ENCODE results near the gene MARK2. TPM values are rescaled to one million over a fixed set of nuclear protein-coding genes. Genes with fewer than 3 reads are reported as not detected.

MARK2 gene
- total RNA-seq, 2 experiments from 2014 or later, result 24.3 to 24.9 TPM

DNA sequence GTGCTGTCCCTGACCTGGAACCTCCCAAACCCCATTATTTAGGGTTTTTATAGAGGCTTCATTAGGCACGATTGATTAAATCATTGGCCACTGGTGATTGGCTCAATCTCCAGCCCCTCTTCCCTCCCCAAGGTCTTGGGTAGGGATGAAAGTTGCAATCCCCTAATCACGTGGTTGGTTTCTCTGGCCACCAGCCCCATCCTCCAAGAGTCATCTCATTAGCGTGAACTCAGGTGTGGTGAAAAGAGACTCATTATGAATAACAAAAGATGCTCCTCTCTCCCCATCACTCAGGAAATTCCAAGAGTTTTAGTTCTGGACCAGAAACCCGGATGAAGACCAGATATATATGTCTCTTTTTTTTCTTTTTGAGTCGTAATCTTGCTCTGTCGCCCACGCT lies 7.6 kb upstream of the MARK2 start:
- DNase-seq (no peak), ATAC-seq (no peak)
- Mint-ChIP-seq H3K4me3 (no peak overlapping the region), H3K4me1 (no peaks in the 10 kb centered on the region), H3K27ac (no peak overlapping the region), H3K36me3 (ENCODE audit: low read depth) (no peaks in the 10 kb centered on the region), H3K9me3 (ENCODE audit: low read depth) (no peaks in the 10 kb centered on the region), H3K27me3 (no peaks in the 10 kb centered on the region)
- CTCF ChIA-PET, result interaction anchor here (0.8 kb wide), 1 partner anchor 858 kb away, joined by 5 read pairs; no protein-coding TSS in a partner anchor
- POLR2A ChIA-PET, result interaction anchor here (0.6 kb wide), 2 partner anchors 383 to 942 kb away, joined by 3 to 4 read pairs; no protein-coding TSS in a partner anchor
- intact Hi-C loops (cut with DNase I, micrococcal nuclease), result no loop called here

DNA sequence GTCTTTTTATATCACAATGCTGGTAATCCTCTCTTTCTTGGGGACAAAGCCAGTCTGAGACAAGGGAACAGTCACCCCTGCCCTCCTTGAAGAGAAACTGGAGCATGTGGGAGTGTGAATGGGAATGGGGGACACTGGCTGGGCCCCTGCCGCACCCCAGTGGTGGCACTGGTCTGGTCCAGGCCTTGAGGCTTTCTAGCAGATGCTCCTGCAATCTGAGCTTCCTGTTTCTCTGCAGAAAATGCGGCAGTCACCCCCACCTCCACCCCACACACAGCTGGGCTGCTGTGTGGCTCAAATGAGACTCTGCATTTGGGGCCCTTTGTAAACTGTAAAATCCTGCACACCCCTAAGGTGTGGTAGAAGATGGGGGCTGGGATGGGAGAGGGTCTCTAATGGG lies 6.6 kb upstream of the MARK2 start:
- DNase-seq, result no peak
- CTCF ChIA-PET, result interaction anchor here (0.8 kb wide), 1 partner anchor 857 kb away, joined by 5 read pairs; no protein-coding TSS in a partner anchor
- H3K36me3 Mint-ChIP-seq (ENCODE audit: low read depth), result no peaks in the 10 kb centered on the region
- intact Hi-C loops (cut with DNase I, micrococcal nuclease), result no loop called here
- no peak for ATAC-seq
- no peak overlapping the region for H3K27ac Mint-ChIP-seq
- H3K4me3 Mint-ChIP-seq, result no peak overlapping the region
- peaks cover 3% of the 10 kb centered on the region for H3K4me1 Mint-ChIP-seq
- POLR2A ChIA-PET, result no interaction called here
- H3K9me3 Mint-ChIP-seq (ENCODE audit: low read depth), result no peaks in the 10 kb centered on the region
- no peaks in the 10 kb centered on the region for H3K27me3 Mint-ChIP-seq

DNA sequence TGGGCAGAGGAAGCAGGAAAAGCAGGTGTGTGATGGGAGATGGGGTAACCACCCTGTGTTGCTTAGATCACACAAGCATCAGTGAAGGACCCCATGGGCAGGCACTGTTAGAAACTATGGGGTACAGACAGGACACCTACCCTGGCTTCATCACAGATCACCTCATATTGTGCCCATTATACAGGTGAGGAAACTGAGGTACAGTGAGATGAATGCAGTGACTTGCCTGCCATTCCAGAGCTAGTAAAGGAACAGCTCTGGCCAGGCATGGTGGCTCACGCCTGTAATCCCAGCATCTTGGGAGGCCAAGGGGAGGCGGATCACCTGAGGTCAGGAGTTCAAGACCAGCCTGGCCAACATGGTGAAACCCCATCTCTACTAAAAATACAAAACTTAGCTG lies 5.9 kb upstream of the MARK2 start:
- intact Hi-C loops (cut with DNase I, micrococcal nuclease), result no loop called here
- POLR2A ChIA-PET, result no interaction called here

DNA sequence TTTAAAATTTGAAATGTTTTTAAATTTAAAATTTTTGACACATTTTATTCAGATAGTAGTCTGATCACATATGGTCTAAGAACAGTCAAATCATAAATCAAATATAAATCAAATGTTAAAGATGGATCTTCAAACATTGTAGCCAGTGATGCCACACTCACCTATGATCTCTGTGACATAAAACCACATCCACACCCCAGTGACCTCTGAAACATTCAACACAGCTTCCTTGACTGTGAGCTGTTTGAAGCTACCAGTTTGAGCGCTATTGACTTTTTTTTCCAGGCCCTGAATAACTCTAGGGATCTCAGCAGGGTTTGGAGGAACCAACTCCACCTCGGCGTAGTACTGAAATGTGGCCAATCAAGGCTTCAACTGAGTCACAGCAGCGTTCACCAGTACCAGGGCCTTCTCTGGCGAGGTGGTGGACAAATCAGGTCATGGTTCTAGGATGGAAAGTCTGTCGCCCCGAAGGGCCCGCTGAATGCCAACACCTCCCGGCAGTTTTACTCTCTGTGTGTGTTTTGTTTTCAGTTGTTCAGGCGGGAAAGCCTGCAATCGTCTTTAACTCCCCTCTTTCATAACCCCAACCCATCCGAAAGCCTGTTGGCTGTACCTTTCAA lies 4.3 kb upstream of the MARK2 start:
- intact Hi-C loops (cut with DNase I, micrococcal nuclease), result loop anchor here (5.0 kb wide), 3 partner anchors 53 to 333 kb away; partner anchors contain the start of genes MACROD1 (in 1 of the 2) and OTUB1 (in 1 of the 2)
- H3K27me3 Mint-ChIP-seq, result no peaks in the 10 kb centered on the region
- peaks cover 14% of the 10 kb centered on the region for H3K4me1 Mint-ChIP-seq
- H3K36me3 Mint-ChIP-seq (ENCODE audit: low read depth), result no peaks in the 10 kb centered on the region
- POLR2A ChIA-PET, result no interaction called here
- H3K27ac Mint-ChIP-seq, result no peak overlapping the region
- no peak for DNase-seq
- ATAC-seq, result no peak
- H3K9me3 Mint-ChIP-seq (ENCODE audit: low read depth), result no peaks in the 10 kb centered on the region
- CTCF ChIA-PET, result interaction anchor here (5.8 kb wide), 1 partner anchor 110 kb away, joined by 72 read pairs; no protein-coding TSS in a partner anchor
- H3K4me3 Mint-ChIP-seq, result no peak overlapping the region

More for the DNA sequence above, 5.9 kb upstream of the MARK2 start:
- DNase-seq, result no peak
- Mint-ChIP-seq H3K4me3 (no peak overlapping the region), H3K9me3 (ENCODE audit: low read depth) (no peaks in the 10 kb centered on the region), H3K27me3 (no peaks in the 10 kb centered on the region), H3K4me1 (peaks cover 10% of the 10 kb centered on the region), H3K27ac (no peak overlapping the region), H3K36me3 (ENCODE audit: low read depth) (no peaks in the 10 kb centered on the region)
- no peak for ATAC-seq
- CTCF ChIA-PET, result interaction anchor here (0.6 to 0.8 kb wide), 2 partner anchors 10 to 15 kb away, joined by 4 to 6 read pairs; no protein-coding TSS in a partner anchor

DNA sequence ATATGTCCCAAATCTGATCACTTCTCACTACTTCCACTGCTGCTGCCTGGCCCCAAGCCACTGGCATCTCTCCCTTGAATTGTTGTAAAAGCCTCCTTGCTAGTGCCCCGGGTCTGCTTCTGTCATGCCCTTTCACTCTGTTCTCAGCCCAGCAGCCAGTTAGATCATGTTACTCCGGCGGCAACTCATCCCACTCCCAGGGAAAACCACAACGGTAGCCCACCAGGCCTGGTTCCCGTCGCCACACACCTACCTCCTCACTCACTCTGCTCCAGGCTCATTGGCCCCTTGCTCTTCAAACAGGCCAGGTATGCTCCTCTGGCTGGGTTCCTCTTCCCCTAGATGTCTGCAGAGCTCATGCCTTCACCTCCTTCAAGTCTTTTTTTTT lies 3.8 kb upstream of the MARK2 start:
- DNase-seq (no peak), ATAC-seq (no peak)
- Mint-ChIP-seq H3K4me3 (no peak overlapping the region), H3K27me3 (no peaks in the 10 kb centered on the region), H3K27ac (no peak overlapping the region), H3K36me3 (ENCODE audit: low read depth) (peaks cover 2% of the 10 kb centered on the region), H3K9me3 (ENCODE audit: low read depth) (no peaks in the 10 kb centered on the region), H3K4me1 (peaks cover 14% of the 10 kb centered on the region)
- intact Hi-C loops (cut with DNase I, micrococcal nuclease), result loop anchor here (5.0 kb wide), 3 partner anchors 52 to 332 kb away; partner anchors contain the start of genes MACROD1 (in 1 of the 2) and OTUB1 (in 1 of the 2)
- CTCF ChIA-PET, result interaction anchor here (0.8 to 5.8 kb wide), 4 partner anchors 9 to 109 kb away, joined by 4 to 72 read pairs (median 4); no protein-coding TSS in a partner anchor
- POLR2A ChIA-PET, result no interaction called here

DNA sequence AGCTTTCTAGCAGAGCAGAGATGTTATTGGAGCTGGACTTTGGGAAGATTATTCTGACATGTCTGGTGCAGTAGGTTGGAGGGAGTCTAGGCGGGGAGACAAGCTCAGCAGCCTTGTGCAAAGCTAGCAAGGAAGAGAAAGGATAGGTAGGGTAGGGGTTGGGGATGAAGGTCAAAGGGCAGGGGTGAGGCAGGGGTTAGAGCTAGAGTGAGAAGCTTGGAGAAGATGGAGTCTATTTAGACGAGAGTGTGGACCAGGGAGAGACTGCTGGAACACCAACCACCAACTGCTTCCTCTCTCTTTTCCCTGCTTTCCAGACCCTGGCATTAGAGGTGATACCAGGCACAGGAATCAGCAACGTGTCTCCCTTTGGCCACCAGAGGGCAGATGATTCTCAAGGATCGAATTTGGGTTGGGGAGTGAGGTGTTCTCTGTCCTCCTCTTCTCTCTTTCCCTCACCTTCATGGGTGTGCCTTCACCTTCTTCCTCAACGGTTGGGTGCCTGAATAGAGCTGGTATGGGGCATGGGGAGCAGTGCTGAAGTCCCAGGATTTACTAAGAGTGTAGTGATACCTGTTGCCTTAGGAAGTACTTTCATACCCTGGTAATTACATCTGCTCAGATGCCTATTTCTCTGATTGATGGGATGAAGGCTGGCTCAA lies 1.8 kb upstream of the MARK2 start:
- ChIA-PET CTCF (interaction anchor here (0.6 to 5.8 kb wide), 35 partner anchors 11 to 367 kb away, joined by 3 to 72 read pairs (median 4); partner anchors contain the start of genes COX8A, NAA40, RCOR2 and SPINDOC), POLR2A (no interaction called here)
- DNase-seq, result peak; percentile 84
- peaks cover 34% of the 10 kb centered on the region for H3K4me1 Mint-ChIP-seq
- no peaks in the 10 kb centered on the region for H3K9me3 Mint-ChIP-seq (ENCODE audit: low read depth)
- no peak overlapping the region for H3K4me3 Mint-ChIP-seq
- ATAC-seq, result no peak
- H3K27me3 Mint-ChIP-seq, result no peaks in the 10 kb centered on the region
- H3K27ac Mint-ChIP-seq, result peak overlapping the region; percentile 73
- intact Hi-C loops (cut with DNase I, micrococcal nuclease), result loop anchor here (1.0 to 5.0 kb wide), 9 partner anchors 50 to 330 kb away; partner anchors contain the start of genes MACROD1 (in 1 of the 2) and OTUB1 (in 1 of the 2)
- H3K36me3 Mint-ChIP-seq (ENCODE audit: low read depth), result peaks cover 8% of the 10 kb centered on the region

DNA sequence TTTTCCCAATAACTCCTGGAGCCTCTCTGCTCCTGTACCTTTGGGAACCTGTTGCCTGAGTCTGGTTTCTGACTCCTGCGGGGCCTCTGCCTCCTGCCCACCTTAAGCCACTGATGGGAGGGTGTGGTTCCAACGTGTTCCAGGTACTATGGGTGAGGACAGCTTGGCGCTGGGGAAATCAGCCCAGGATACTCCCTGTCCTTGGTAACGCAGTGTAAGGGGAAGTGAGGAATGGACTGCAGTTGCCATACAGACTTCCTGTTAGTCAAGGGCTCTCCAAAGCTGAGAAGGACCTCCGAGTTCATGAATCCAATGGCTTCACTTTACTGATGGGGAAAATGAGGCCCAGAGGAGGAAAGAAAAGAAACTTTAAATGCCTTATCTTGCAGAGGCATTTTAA lies 1.2 kb upstream of the MARK2 start:
- CTCF ChIA-PET, result interaction anchor here (0.7 to 5.8 kb wide), 28 partner anchors 10 to 310 kb away, joined by 3 to 72 read pairs (median 4); partner anchors contain the start of genes COX8A, NAA40, RCOR2 and RTN3
- Mint-ChIP-seq H3K36me3 (ENCODE audit: low read depth) (peaks cover 10% of the 10 kb centered on the region), H3K4me1 (peaks cover 38% of the 10 kb centered on the region)

DNA sequence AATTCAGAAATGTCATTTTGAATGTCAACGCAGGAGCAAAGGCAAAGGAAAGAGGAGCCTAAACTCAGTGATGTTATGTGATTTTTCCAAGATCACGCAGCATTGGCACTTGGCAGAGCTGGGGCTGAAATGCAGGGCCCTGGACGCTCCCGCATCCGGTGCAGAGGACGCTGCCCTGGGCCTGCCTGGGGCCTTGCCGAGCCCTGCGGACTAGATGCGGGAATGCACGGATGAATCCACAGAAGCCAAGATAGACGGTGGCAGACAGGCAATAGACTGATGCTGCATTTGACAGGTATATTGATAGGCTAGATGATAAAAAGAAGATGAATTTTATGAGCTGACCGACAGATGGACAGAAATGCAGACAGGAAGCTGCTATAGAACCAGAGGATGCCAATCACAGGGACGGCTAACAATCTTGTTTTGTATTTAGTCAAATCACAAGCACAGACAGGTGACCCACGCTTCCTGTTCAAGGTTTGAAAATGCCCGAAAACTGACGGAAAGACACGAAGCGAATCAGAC lies 696 bp upstream of the MARK2 start:
- DNase-seq (no peak), ATAC-seq (no peak)
- intact Hi-C loops (cut with DNase I, micrococcal nuclease), result loop anchor here (1.0 to 5.0 kb wide), 15 partner anchors 25 to 481 kb away; partner anchors contain the start of genes OTUB1 (in 2 of the 2), ATL3 (in 1 of the 2), COX8A (in 1 of the 2) and FKBP2 (in 1 of the 2)
- Mint-ChIP-seq H3K36me3 (ENCODE audit: low read depth) (peaks cover 14% of the 10 kb centered on the region), H3K27ac (peak overlapping the region; percentile 73), H3K4me3 (peak overlapping the region; percentile 97), H3K27me3 (no peaks in the 10 kb centered on the region), H3K4me1 (peaks cover 43% of the 10 kb centered on the region), H3K9me3 (ENCODE audit: low read depth) (no peaks in the 10 kb centered on the region)
- ChIA-PET POLR2A (interaction anchor here (0.8 to 1.1 kb wide), 5 partner anchors 12 to 997 kb away, joined by 3 to 6 read pairs (median 3); no protein-coding TSS in a partner anchor), CTCF (interaction anchor here (0.6 to 5.8 kb wide), 32 partner anchors 9 to 369 kb away, joined by 3 to 72 read pairs (median 4); partner anchors contain the start of genes COX8A, NAA40, RCOR2 and RTN3)

More for the DNA sequence above, 1.2 kb upstream of the MARK2 start:
- H3K4me3 Mint-ChIP-seq, result peak overlapping the region; percentile 97
- H3K27me3 Mint-ChIP-seq, result no peaks in the 10 kb centered on the region
- H3K9me3 Mint-ChIP-seq (ENCODE audit: low read depth), result no peaks in the 10 kb centered on the region
- peak overlapping the region; percentile 73 for H3K27ac Mint-ChIP-seq
- DNase-seq, result no peak
- POLR2A ChIA-PET, result no interaction called here
- no peak for ATAC-seq
- intact Hi-C loops (cut with DNase I, micrococcal nuclease), result loop anchor here (1.0 to 5.0 kb wide), 21 partner anchors 24 to 481 kb away; partner anchors contain the start of genes OTUB1 (in 2 of the 2), ATL3 (in 1 of the 2), COX8A (in 1 of the 2) and FKBP2 (in 1 of the 2)

DNA sequence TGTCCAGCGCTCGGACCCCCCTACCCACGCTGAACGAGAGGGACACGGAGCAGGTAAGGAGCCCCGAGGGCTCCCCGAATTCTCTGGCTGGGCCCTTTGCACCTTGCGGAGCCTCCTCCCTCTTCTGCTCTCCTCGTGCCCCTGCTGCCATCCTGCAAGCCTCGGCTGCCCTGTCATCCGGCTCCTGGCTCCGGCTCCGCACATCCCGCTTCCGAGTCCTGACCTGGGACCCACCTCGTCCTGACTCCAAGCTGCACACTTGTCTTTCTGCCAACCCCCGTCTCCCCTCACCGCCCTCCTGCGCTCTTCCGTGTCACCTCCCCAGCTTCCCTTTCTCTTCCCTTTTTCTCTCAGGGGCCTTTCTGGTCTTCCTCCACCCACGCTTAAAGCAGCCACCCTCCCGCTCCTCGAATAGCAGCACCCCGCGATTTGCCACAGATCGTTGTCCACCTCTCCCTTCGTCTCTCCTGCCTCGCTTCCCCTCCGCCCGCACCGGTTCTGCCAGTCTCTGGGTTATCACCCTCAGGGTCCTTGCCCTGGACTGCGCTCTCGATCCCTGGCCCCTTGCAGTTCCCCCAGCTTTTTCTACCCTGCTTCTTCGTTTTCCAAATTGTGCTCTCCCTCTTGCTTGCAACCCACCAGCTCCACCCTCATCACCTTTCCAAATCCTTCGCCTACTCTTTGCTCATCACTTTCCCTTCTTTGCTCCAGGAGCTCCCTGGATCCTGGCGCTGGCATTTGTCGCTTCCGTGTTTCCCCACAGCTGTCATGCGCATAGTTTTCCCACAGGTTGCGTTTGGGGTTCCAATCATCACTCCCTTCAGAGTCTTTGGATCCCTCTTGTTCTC lies 822 bp downstream of the MARK2 start:
- no peaks in the 10 kb centered on the region for H3K27me3 Mint-ChIP-seq
- H3K4me1 Mint-ChIP-seq, result peaks cover 56% of the 10 kb centered on the region
- peaks cover 17% of the 10 kb centered on the region for H3K36me3 Mint-ChIP-seq (ENCODE audit: low read depth)
- CTCF ChIA-PET, result interaction anchor here (0.9 to 1.5 kb wide), 5 partner anchors 8 to 107 kb away, joined by 3 to 5 read pairs (median 4); no protein-coding TSS in a partner anchor
- intact Hi-C loops (cut with DNase I, micrococcal nuclease), result loop anchor here (1.0 to 5.0 kb wide), 8 partner anchors 27 to 479 kb away; partner anchors contain the start of genes FKBP2 (in 1 of the 2), MACROD1 (in 1 of the 2), NAA40 (in 1 of the 2) and OTUB1 (in 1 of the 2)
- no peaks in the 10 kb centered on the region for H3K9me3 Mint-ChIP-seq (ENCODE audit: low read depth)
- DNase-seq (peak; percentile 59), ATAC-seq (no peak)
- H3K4me3 Mint-ChIP-seq, result peak overlapping the region; percentile 97
- H3K27ac Mint-ChIP-seq, result peak overlapping the region; percentile 87
- POLR2A ChIA-PET, result interaction anchor here (0.6 kb wide), 2 partner anchors 18 to 43 kb away, joined by 3 to 12 read pairs; no protein-coding TSS in a partner anchor

DNA sequence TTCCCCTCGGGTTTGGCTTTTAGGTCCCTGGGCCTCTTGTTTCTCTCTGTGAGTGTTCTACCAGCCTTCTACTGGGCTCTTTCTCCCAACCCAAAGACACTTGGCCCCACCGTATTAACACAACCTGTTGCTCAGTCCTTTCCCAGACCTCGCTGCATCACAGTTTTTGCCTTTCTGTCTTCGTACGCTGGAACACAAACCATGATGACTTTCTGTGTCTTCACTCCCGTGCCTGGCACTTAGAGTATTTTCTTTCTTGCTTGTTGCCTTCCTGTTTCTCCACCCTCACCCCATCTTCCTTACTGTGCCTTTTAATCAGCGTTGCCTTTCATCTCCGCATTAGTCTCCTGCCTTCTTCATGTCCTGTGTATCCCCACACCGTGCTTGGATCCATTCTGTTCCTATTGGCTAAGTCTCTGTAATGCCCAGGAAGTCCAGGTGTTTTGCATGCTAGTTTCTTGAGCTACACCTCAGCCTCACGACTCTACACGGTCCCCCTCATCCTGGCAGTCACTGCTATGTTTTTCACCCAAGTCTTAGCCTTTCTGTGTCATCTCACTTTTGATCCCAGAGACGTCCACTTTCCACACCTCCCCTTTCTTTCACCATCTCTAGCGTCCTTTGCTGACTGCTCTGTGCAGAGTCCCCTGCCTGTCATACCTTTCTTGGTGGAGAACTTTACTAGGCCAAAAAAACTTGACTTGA lies 1.6 kb downstream of the MARK2 start:
- DNase-seq, result peak; percentile 20
- POLR2A ChIA-PET, result no interaction called here
- Mint-ChIP-seq H3K9me3 (ENCODE audit: low read depth) (no peaks in the 10 kb centered on the region), H3K4me3 (peak overlapping the region; percentile 97), H3K4me1 (peaks cover 64% of the 10 kb centered on the region), H3K27me3 (no peaks in the 10 kb centered on the region), H3K36me3 (ENCODE audit: low read depth) (peaks cover 17% of the 10 kb centered on the region), H3K27ac (peak overlapping the region; percentile 87)
- ATAC-seq, result no peak
- CTCF ChIA-PET, result interaction anchor here (0.7 to 1.3 kb wide), 4 partner anchors 12 to 106 kb away, joined by 3 to 5 read pairs (median 4); no protein-coding TSS in a partner anchor
- intact Hi-C loops (cut with DNase I, micrococcal nuclease), result no loop called here

Measured in activated CD4-positive, alpha-beta T cell treated with anti-CD3 and anti-CD28 coated beads for 36 hours (primary cell).